ENCODE results near the gene KAZN.

- TF ChIP-seq TEAD4 (IDR thresholded peaks at IDR 0.05; ENCODE audit: borderline replicate concordance, insufficient read depth): no peak
- no peak for TF ChIP-seq CHD2 (IDR thresholded peaks at IDR 0.05; ENCODE audit: low read length, partially characterized antibody)
These were observed 21.2 kb upstream of the KAZN start for GRCh38 chr1:14577261-14577660.
